CD4-positive, alpha-beta T cell (primary cell): ENCODE results near the gene PLXNA2. TPM values are rescaled to one million over a fixed set of nuclear protein-coding genes. Genes with fewer than 3 reads are reported as not detected.

Source experiments
- ATAC-seq: fragments of 200-7000 bp; cut with Tn5 transposase; one replicate; pipeline ENCODE4 v1.10.0; 2022; ENCODE audit warnings: mild to moderate bottlenecking; ENCODE audit not compliant: poor library complexity
- CTCF ChIA-PET: fragments of 350-600 bp; sonication (Branson Sonifier 250); formaldehyde crosslinking; loops from one replicate; lab custom pipeline; 2021; ENCODE audit warnings: antibody characterized with exemption, inconsistent platforms; lab: Charles Lee
- POLR2A ChIA-PET: fragments of 350-600 bp; sonication (Branson Sonifier 250); formaldehyde crosslinking; loops from one replicate; lab custom pipeline; 2021; ENCODE audit warnings: antibody characterized with exemption, inconsistent platforms; lab: Charles Lee
- DNase-seq, 14 experiments: peaks; one replicate each; pipeline ENCODE4 v3.0.0-alpha.2; 2013 to 2020; ENCODE audit warnings: mixed read lengths in 2 of 14
- H3K27ac ChIP-seq, 2 donors: one replicate each; pipeline versions ENCODE4 v1.5.1 to v1.7.0; 2013; ENCODE audit warnings: low read length in 2 of 2, low read depth in 1 of 2, mild to moderate bottlenecking in 1 of 2
- H3K27me3 ChIP-seq, 2 experiments: 1 replicate in 1 of 2; 2 replicates in 1 of 2; pipeline versions ENCODE4 v1.6.1 to v1.7.0; 2013; ENCODE audit warnings: low read length in 2 of 2, control low read depth in 1 of 2, mild to moderate bottlenecking in 1 of 2, moderate library complexity in 1 of 2; ENCODE audit not compliant: insufficient read depth in 2 of 2, control insufficient read depth in 1 of 2
- H3K36me3 ChIP-seq: one replicate; pipeline ENCODE4 v1.6.1; 2013; ENCODE audit warnings: low read length, control low read depth; ENCODE audit not compliant: insufficient read depth
- H3K4me1 ChIP-seq: one replicate; pipeline ENCODE4 v1.6.1; 2013; ENCODE audit warnings: low read length, control low read depth; ENCODE audit not compliant: insufficient read depth
- H3K4me3 ChIP-seq: one replicate; pipeline ENCODE4 v1.5.1; 2013; ENCODE audit warnings: mild to moderate bottlenecking, low read length, moderate library complexity
- H3K9me3 ChIP-seq, 2 experiments: 1 replicate in 1 of 2; 2 replicates in 1 of 2; pipeline versions ENCODE4 v1.6.1 to v1.7.0; 2013; ENCODE audit warnings: low read length in 2 of 2, mild to moderate bottlenecking in 2 of 2, control low read depth in 1 of 2, moderate library complexity in 1 of 2; ENCODE audit not compliant: control insufficient read depth in 1 of 2, insufficient read depth in 1 of 2
- H3K27ac Mint-ChIP-seq: one replicate; pipeline ENCODE4 v1.8.0; 2020; ENCODE audit warnings: mixed read lengths
- H3K27me3 Mint-ChIP-seq: one replicate; pipeline ENCODE4 v1.8.0; 2021; ENCODE audit warnings: mixed read lengths
- H3K36me3 Mint-ChIP-seq: one replicate; pipeline ENCODE4 v1.8.0; 2021; ENCODE audit warnings: low read depth, mixed read lengths
- H3K4me1 Mint-ChIP-seq: one replicate; pipeline ENCODE4 v1.8.0; 2021; ENCODE audit warnings: low read depth, mixed read lengths
- H3K4me3 Mint-ChIP-seq: one replicate; pipeline ENCODE4 v1.8.0; 2020; ENCODE audit warnings: mild to moderate bottlenecking, mixed read lengths
- H3K9me3 Mint-ChIP-seq: one replicate; pipeline ENCODE4 v1.8.0; 2020; ENCODE audit warnings: mixed read lengths
- intact Hi-C, 2 experiments: fragments of 100-400 bp; cut with DNase I in 1 of 2; cut with micrococcal nuclease in 1 of 2; formaldehyde crosslinking; loops; one replicate each; pipeline versions ENCODE4 v1.15.1 to v1.9.0; 2023 to 2025; cut with DNase I, micrococcal nuclease
- total RNA-seq, 174 experiments: library from RNA in 2 of 174; stranded (reverse) in 2 of 174; gene quantifications; one replicate each; pipeline ENCODE4 v1.2.3 and lab custom pipeline; 2021 to 2026
- TF ChIP-seq, protein P1 (sequence below): fragments of 200-600 bp; IDR thresholded peaks from one replicate; pipeline ENCODE4 v1.8.0; 2022; ENCODE audit warnings: antibody characterized with exemption, mild to moderate bottlenecking

The PLXNA2 gene
- total RNA-seq, 2 experiments from 2014 or later, result 0.75 to 0.77 TPM

- Histone ChIP-seq H3K27ac (no peak overlapping the region), H3K4me1 (peaks cover 12% of the 10 kb centered on the region), H3K9me3 (no peaks in the 10 kb centered on the region), H3K36me3 (no peaks in the 10 kb centered on the region), H3K4me3 (no peak overlapping the region), H3K27me3 (no peaks in the 10 kb centered on the region)
- ChIA-PET POLR2A (no interaction called here), CTCF (no interaction called here)
- TF ChIP-seq, protein P1, sequence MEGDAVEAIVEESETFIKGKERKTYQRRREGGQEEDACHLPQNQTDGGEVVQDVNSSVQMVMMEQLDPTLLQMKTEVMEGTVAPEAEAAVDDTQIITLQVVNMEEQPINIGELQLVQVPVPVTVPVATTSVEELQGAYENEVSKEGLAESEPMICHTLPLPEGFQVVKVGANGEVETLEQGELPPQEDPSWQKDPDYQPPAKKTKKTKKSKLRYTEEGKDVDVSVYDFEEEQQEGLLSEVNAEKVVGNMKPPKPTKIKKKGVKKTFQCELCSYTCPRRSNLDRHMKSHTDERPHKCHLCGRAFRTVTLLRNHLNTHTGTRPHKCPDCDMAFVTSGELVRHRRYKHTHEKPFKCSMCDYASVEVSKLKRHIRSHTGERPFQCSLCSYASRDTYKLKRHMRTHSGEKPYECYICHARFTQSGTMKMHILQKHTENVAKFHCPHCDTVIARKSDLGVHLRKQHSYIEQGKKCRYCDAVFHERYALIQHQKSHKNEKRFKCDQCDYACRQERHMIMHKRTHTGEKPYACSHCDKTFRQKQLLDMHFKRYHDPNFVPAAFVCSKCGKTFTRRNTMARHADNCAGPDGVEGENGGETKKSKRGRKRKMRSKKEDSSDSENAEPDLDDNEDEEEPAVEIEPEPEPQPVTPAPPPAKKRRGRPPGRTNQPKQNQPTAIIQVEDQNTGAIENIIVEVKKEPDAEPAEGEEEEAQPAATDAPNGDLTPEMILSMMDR, result no peak
- Mint-ChIP-seq H3K27me3 (peaks cover 4% of the 10 kb centered on the region), H3K36me3 (peaks cover 4% of the 10 kb centered on the region), H3K4me3 (no peak overlapping the region), H3K4me1 (peaks cover 29% of the 10 kb centered on the region), H3K27ac (no peak overlapping the region), H3K9me3 (no peaks in the 10 kb centered on the region)
- DNase-seq (no peak), ATAC-seq (no peak)
- intact Hi-C loops, result no loop called here
Observed at GRCh38 chr1:208089149-208089548, 155.0 kb downstream of the PLXNA2 start.

DNA sequence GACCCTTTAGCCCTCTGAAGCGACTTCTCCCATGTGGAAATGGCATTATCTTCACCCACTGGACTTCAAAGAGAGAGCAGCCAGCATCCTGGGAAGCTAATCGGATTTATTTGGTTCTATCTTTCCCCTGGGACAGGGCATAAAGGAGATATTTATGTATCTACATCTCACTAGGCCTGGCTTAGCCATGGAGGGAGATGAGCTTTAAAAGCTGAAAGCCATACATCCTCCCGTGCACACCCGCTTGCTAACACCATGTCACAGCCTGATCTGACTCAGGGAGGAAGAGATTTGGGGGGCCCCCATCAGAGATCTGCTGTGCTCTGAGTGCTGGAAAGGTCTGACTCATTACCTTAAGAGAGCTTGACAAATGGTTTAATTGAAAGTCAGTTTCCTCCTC, 155.9 kb downstream of the PLXNA2 start:
- no peak overlapping the region for H3K4me3 Mint-ChIP-seq
- H3K27ac Mint-ChIP-seq, result peak overlapping the region; percentile 45
- Histone ChIP-seq H3K27me3 (no peaks in the 10 kb centered on the region), H3K9me3 (no peaks in the 10 kb centered on the region), H3K4me3 (no peak overlapping the region), H3K4me1 (peaks cover 12% of the 10 kb centered on the region), H3K36me3 (no peaks in the 10 kb centered on the region), H3K27ac (no peak overlapping the region)
- ChIA-PET CTCF (no interaction called here), POLR2A (no interaction called here)
- no peak for ATAC-seq
- H3K9me3 Mint-ChIP-seq, result no peaks in the 10 kb centered on the region
- H3K36me3 Mint-ChIP-seq, result peaks cover 4% of the 10 kb centered on the region
- intact Hi-C loops, result no loop called here
- H3K27me3 Mint-ChIP-seq, result peaks cover 4% of the 10 kb centered on the region
- TF ChIP-seq, protein P1, result no peak
- H3K4me1 Mint-ChIP-seq, result peaks cover 29% of the 10 kb centered on the region
- no peak for DNase-seq

DNA sequence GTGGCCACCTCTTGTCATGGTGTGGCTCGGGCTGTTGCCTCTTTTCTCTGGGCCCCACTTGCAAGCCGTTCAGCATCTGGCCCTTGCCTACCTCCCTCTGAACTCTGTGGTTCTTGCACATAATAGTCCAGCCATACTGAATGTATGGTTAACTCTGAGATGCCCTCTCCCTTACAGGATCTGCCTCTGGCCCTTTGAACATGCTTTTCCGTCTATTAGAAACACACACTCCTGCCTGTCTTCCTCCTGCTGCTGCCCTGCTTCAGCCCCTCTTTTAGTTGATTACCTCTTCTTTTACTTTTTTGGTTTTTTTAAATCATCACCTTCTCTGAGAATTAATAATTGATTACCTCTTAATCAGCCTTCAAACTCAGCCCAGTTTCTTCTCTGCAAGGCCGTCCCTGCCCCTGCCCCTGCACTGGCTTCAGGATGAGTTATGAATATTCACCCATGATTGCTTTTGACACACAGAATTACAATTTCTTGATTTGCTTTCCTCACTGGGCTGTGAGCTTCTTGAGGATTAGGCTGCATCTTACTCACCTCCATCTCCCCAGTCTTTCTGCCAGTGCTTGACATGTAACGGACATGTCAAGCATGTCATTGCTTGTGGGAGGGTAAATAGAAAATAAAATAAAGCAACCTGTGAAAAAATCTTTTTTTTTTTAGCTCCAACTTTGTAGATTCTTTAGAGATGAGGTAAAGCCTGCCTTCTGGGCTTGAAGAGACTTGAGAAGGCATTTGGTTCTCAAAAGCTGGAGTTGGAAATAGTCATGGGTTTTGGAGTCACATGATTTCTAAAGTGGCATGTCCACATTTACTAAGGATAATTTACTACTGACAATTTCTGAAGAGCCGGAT, 158.3 kb downstream of the PLXNA2 start:
- Histone ChIP-seq H3K4me1 (peaks cover 12% of the 10 kb centered on the region), H3K36me3 (no peaks in the 10 kb centered on the region), H3K27me3 (no peaks in the 10 kb centered on the region), H3K9me3 (no peaks in the 10 kb centered on the region), H3K4me3 (peak overlapping the region; percentile 46), H3K27ac (peak overlapping the region in 1 of 2 donors; percentile 41)
- Mint-ChIP-seq H3K27ac (peak overlapping the region; percentile 92), H3K36me3 (peaks cover 4% of the 10 kb centered on the region), H3K4me1 (peaks cover 29% of the 10 kb centered on the region), H3K27me3 (no peaks in the 10 kb centered on the region), H3K4me3 (peak overlapping the region; percentile 76), H3K9me3 (no peaks in the 10 kb centered on the region)
- ChIA-PET POLR2A (interaction anchor here (0.7 to 1.0 kb wide), 2 partner anchors 159 to 1598 kb away, joined by 3 read pairs; no protein-coding TSS in a partner anchor), CTCF (interaction anchor here (3.4 kb wide), 1 partner anchor 64 kb away, joined by 11 read pairs; no protein-coding TSS in a partner anchor)
- TF ChIP-seq, protein P1, result no peak
- intact Hi-C loops, result no loop called here
- DNase-seq, result no peak
- no peak for ATAC-seq
